Measurements from ENCODE around the gene SLC44A5.

- TF ChIP-seq CEBPB (IDR thresholded peaks at IDR 0.05) (no peak), MAX (IDR thresholded peaks at IDR 0.05) (no peak), EP300 (IDR thresholded peaks at IDR 0.05; ENCODE audit: borderline replicate concordance) (no peak), REST (IDR thresholded peaks at IDR 0.05; ENCODE audit: low read depth) (no peak), ZBTB7A (IDR thresholded peaks at IDR 0.05; ENCODE audit: low read depth) (no peak), TEAD4 (IDR thresholded peaks at IDR 0.05) (no peak), TAF1 (IDR thresholded peaks at IDR 0.05; ENCODE audit: low read depth) (no peak), RAD21 (IDR thresholded peaks at IDR 0.05; ENCODE audit: low read depth) (no peak), CREB1 (IDR thresholded peaks at IDR 0.05; ENCODE audit: low read depth) (no peak), FOXM1 (IDR thresholded peaks at IDR 0.05; ENCODE audit: borderline replicate concordance, low read depth) (no peak), USF1 (IDR thresholded peaks at IDR 0.05) (no peak), YY1 (IDR thresholded peaks at IDR 0.05; ENCODE audit: low read depth) (no peak)
Measured at GRCh38 chr1:75275631-75276030, 335.3 kb downstream of the SLC44A5 start.

All from Ishikawa (cell line).